ENCODE data around the gene NT5C3B.

DNA sequence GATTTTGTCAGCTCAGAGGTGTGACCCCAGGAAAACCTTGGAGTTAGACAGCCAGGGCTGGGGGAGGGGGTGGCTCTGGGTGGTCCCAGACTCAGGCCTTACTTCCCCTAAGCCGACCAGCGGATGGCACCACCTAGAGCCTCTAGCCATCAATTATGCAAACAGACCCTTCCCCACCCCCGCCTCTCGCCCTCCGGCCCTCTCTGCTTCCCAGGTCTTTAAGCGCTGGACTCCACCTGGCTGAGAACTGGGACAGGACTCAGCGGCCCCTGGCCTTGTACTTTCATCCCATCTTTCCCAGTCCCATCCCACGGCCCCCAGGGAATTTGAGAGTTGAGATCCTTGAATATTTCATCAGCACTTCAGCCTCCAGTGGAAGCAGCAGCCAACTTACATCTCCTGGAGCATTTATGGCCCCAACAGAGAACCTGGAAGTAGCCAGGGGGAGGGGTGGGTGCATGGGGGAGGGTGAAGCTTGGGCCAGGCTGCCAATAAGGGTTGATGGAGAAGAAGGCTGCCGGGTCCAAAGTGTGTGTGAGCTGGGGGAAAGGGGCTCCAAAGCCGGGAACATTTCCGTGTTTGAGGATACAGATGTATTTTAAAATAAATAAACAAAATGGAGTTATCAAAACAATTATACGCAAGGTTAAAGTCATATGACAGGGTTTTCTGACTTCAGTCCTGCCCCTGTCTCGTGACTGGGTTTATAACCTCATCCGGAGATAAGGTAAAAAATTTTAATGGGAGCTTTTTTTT is 42.1 kb downstream of the NT5C3B start:
- no peak for TF ChIP-seq FOXM1 (IDR thresholded peaks at IDR 0.05; ENCODE audit: borderline replicate concordance, low read depth)
- TF ChIP-seq NFIC (IDR thresholded peaks at IDR 0.05), result no peak
- no peak for TF ChIP-seq CEBPB (IDR thresholded peaks at IDR 0.05)
- TF ChIP-seq EGR1 (IDR thresholded peaks at IDR 0.05), result no peak
- no peak for TF ChIP-seq CREB1 (IDR thresholded peaks at IDR 0.05; ENCODE audit: low read depth)
- no peak for TF ChIP-seq TAF1 (IDR thresholded peaks at IDR 0.05; ENCODE audit: low read depth)
- TF ChIP-seq RAD21 (IDR thresholded peaks at IDR 0.05; ENCODE audit: low read depth), result no peak
- TF ChIP-seq, protein P1, sequence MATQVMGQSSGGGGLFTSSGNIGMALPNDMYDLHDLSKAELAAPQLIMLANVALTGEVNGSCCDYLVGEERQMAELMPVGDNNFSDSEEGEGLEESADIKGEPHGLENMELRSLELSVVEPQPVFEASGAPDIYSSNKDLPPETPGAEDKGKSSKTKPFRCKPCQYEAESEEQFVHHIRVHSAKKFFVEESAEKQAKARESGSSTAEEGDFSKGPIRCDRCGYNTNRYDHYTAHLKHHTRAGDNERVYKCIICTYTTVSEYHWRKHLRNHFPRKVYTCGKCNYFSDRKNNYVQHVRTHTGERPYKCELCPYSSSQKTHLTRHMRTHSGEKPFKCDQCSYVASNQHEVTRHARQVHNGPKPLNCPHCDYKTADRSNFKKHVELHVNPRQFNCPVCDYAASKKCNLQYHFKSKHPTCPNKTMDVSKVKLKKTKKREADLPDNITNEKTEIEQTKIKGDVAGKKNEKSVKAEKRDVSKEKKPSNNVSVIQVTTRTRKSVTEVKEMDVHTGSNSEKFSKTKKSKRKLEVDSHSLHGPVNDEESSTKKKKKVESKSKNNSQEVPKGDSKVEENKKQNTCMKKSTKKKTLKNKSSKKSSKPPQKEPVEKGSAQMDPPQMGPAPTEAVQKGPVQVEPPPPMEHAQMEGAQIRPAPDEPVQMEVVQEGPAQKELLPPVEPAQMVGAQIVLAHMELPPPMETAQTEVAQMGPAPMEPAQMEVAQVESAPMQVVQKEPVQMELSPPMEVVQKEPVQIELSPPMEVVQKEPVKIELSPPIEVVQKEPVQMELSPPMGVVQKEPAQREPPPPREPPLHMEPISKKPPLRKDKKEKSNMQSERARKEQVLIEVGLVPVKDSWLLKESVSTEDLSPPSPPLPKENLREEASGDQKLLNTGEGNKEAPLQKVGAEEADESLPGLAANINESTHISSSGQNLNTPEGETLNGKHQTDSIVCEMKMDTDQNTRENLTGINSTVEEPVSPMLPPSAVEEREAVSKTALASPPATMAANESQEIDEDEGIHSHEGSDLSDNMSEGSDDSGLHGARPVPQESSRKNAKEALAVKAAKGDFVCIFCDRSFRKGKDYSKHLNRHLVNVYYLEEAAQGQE (IDR thresholded peaks at IDR 0.05; ENCODE audit: low read depth), result no peak
- no peak for TF ChIP-seq TCF12 (IDR thresholded peaks at IDR 0.05; ENCODE audit: low read depth)

All from Ishikawa (cell line).